Sigmoid colon (tissue), 4 donors: ENCODE results near the gene ADAMTS12.

Experiments used
- CTCF ChIP-seq, 4 experiments: fragments of 450-650 bp in 3 of 4; fragments of 200-600 bp in 1 of 4; IDR thresholded peaks; one replicate each; pipeline ENCODE4 v1.5.1; 2016 to 2019; ENCODE audit warnings: antibody characterized with exemption in 4 of 4, mild to moderate bottlenecking in 3 of 4, moderate library complexity in 2 of 4
- EP300 ChIP-seq, 4 donors: sonication (generic); formaldehyde crosslinking; IDR thresholded peaks; one replicate each; pipeline ENCODE4 v1.6.1; 2017; ENCODE audit warnings: antibody characterized with exemption in 4 of 4

- TF ChIP-seq CTCF (IDR thresholded peaks at IDR 0.05) = no peak
- TF ChIP-seq EP300 (IDR thresholded peaks at IDR 0.05) = no peak
Observed at GRCh38 chr5:33592245-33592644, 299.5 kb downstream of the ADAMTS12 start.
